NCI-H2107 treated with DMSO at 0.1 percent for 48 hours (cell line): Measurements from ENCODE around the gene MT1H.

Experiments
- DNase-seq: peaks from one replicate; lab custom pipeline; 2025; ENCODE audit not compliant: unreplicated experiment; lab: John Stamatoyannopoulos, UW

Gene MT1H

GRCh38 chr16:56684256-56684925, 14.8 kb downstream of the MT1H start:
- no peak for DNase-seq

GRCh38 chr16:56684926-56685590, 15.4 kb downstream of the MT1H start:
- no peak for DNase-seq

- DNase-seq: no peak
Measured at GRCh38 chr16:56686758-56687157, 17.1 kb downstream of the MT1H start.

- DNase-seq: no peak
Measured at GRCh38 chr16:56688762-56689161, 19.1 kb downstream of the MT1H start.

- no peak for DNase-seq
Measured at GRCh38 chr16:56689171-56689570, 19.6 kb downstream of the MT1H start.

- DNase-seq: no peak
Measured at GRCh38 chr16:56690420-56691122, 21.0 kb downstream of the MT1H start.

- DNase-seq: no peak
Measured at GRCh38 chr16:56691885-56692284, 22.3 kb downstream of the MT1H start.

- no peak for DNase-seq
Measured at GRCh38 chr16:56695246-56695645, 25.6 kb downstream of the MT1H start.

- no peak for DNase-seq
Measured at GRCh38 chr16:56697456-56698155, 28.0 kb downstream of the MT1H start.

GRCh38 chr16:56700195-56700594, 30.6 kb downstream of the MT1H start:
- no peak for DNase-seq

- DNase-seq: no peak
Measured at GRCh38 chr16:56700631-56701030, 31.0 kb downstream of the MT1H start.

GRCh38 chr16:56701534-56701933, 31.9 kb downstream of the MT1H start:
- no peak for DNase-seq

- no peak for DNase-seq
Measured at GRCh38 chr16:56702836-56703235, 33.2 kb downstream of the MT1H start.

GRCh38 chr16:56708525-56709442, 39.2 kb downstream of the MT1H start:
- DNase-seq: no peak

GRCh38 chr16:56709443-56710040, 39.9 kb downstream of the MT1H start:
- DNase-seq: no peak

GRCh38 chr16:56710181-56710737, 40.6 kb downstream of the MT1H start:
- no peak for DNase-seq

- no peak for DNase-seq
Measured at GRCh38 chr16:56711862-56712261, 42.2 kb downstream of the MT1H start.

- DNase-seq: no peak
Measured at GRCh38 chr16:56713794-56714193, 44.2 kb downstream of the MT1H start.

GRCh38 chr16:56715126-56715525, 45.5 kb downstream of the MT1H start:
- DNase-seq: no peak

- DNase-seq: no peak
Measured at GRCh38 chr16:56716761-56717160, 47.1 kb downstream of the MT1H start.
